ENCODE results near the gene MACROD2. TPM values are rescaled to one million over a fixed set of nuclear protein-coding genes. Genes with fewer than 3 reads are reported as not detected.

The MACROD2 gene
- polyA plus RNA-seq, 1 donor (not counting 4 experiments of a cell fraction or from before 2014, with no cell fraction given): 0.71 TPM

GRCh38 chr20:14729390-14729789, 734.1 kb downstream of the MACROD2 start:
- H4K20me1 ChIP-seq (ENCODE audit: control insufficient read depth, extremely low read depth, insufficient read depth, low read length): no peaks in the 10 kb centered on the region
- FAIRE-seq: no peak
- no peaks in the 10 kb centered on the region for H3K4me1 ChIP-seq (ENCODE audit: control insufficient read depth, extremely low read depth, insufficient read depth, low read length)
- H3K4me3 ChIP-seq (ENCODE audit: control insufficient read depth in 2 of 3, extremely low read depth in 1 of 3, insufficient read depth in 2 of 3, low read depth in 1 of 3, low read length in 3 of 3): no peak overlapping the region
- no peak overlapping the region for H2AFZ ChIP-seq (ENCODE audit: control insufficient read depth, low read length)
- no peaks in the 10 kb centered on the region for H3K9me1 ChIP-seq (ENCODE audit: control insufficient read depth, extremely low read depth, insufficient read depth, low read length)
- H3K27me3 ChIP-seq (ENCODE audit: control insufficient read depth, extremely low read depth, insufficient read depth, low read length): no peaks in the 10 kb centered on the region
- H3K79me2 ChIP-seq (ENCODE audit: control insufficient read depth, insufficient read depth, low read length): no peaks in the 10 kb centered on the region
- H3K27ac ChIP-seq (ENCODE audit: control insufficient read depth, insufficient read depth, low read length): no peak overlapping the region
- DNase-seq (ENCODE audit: low read depth, low spot score): no peak
- TF ChIP-seq EZH2 (IDR thresholded peaks at IDR 0.05; ENCODE audit: low read length): no peak
- TF ChIP-seq CTCF (optimal IDR thresholded peaks at IDR 0.05 in 1 of 3, IDR thresholded peaks at IDR 0.05 in 1 of 3, conservative IDR thresholded peaks at IDR 0.05 in 1 of 3; ENCODE audit: extremely low read depth in 1 of 3, insufficient read depth in 2 of 3, low read length in 3 of 3): no peak
- no peak overlapping the region for H3K4me2 ChIP-seq (ENCODE audit: control insufficient read depth, extremely low read depth, insufficient read depth, low read depth, low read length)
- H3K9me3 ChIP-seq (ENCODE audit: control insufficient read depth, low read depth, low read length): no peaks in the 10 kb centered on the region
- H3K9ac ChIP-seq (ENCODE audit: control insufficient read depth, extremely low read depth, insufficient read depth, low read length): no peak overlapping the region
- no peaks in the 10 kb centered on the region for H3K36me3 ChIP-seq (ENCODE audit: control insufficient read depth in 2 of 2, extremely low read depth in 1 of 2, insufficient read depth in 2 of 2, low read length in 2 of 2)
- dilution Hi-C loops (cut with MboI; ENCODE audit: extremely low pct_ligation_motif_present, low sequenced_read_pairs): no loop called here

- Histone ChIP-seq H3K27ac (ENCODE audit: control insufficient read depth, insufficient read depth, low read length) (no peak overlapping the region), H3K4me2 (ENCODE audit: control insufficient read depth, extremely low read depth, insufficient read depth, low read depth, low read length) (no peak overlapping the region), H3K4me3 (ENCODE audit: control insufficient read depth in 2 of 3, extremely low read depth in 1 of 3, insufficient read depth in 2 of 3, low read depth in 1 of 3, low read length in 3 of 3) (no peak overlapping the region), H3K27me3 (ENCODE audit: control insufficient read depth, extremely low read depth, insufficient read depth, low read length) (no peaks in the 10 kb centered on the region), H3K9me3 (ENCODE audit: control insufficient read depth, low read depth, low read length) (no peaks in the 10 kb centered on the region), H2AFZ (ENCODE audit: control insufficient read depth, low read length) (no peak overlapping the region), H3K9me1 (ENCODE audit: control insufficient read depth, extremely low read depth, insufficient read depth, low read length) (no peaks in the 10 kb centered on the region), H3K4me1 (ENCODE audit: control insufficient read depth, extremely low read depth, insufficient read depth, low read length) (no peaks in the 10 kb centered on the region), H3K36me3 (ENCODE audit: control insufficient read depth in 2 of 2, extremely low read depth in 1 of 2, insufficient read depth in 2 of 2, low read length in 2 of 2) (no peaks in the 10 kb centered on the region), H4K20me1 (ENCODE audit: control insufficient read depth, extremely low read depth, insufficient read depth, low read length) (no peaks in the 10 kb centered on the region), H3K79me2 (ENCODE audit: control insufficient read depth, insufficient read depth, low read length) (no peaks in the 10 kb centered on the region), H3K9ac (ENCODE audit: control insufficient read depth, extremely low read depth, insufficient read depth, low read length) (no peak overlapping the region)
- FAIRE-seq: no peak
- dilution Hi-C loops (cut with MboI; ENCODE audit: extremely low pct_ligation_motif_present, low sequenced_read_pairs): no loop called here
- no peak for DNase-seq (ENCODE audit: low read depth, low spot score)
- no peak for TF ChIP-seq CTCF (optimal IDR thresholded peaks at IDR 0.05 in 1 of 3, IDR thresholded peaks at IDR 0.05 in 1 of 3, conservative IDR thresholded peaks at IDR 0.05 in 1 of 3; ENCODE audit: extremely low read depth in 1 of 3, insufficient read depth in 2 of 3, low read length in 3 of 3)
- no peak for TF ChIP-seq EZH2 (IDR thresholded peaks at IDR 0.05; ENCODE audit: low read length)
Observed at GRCh38 chr20:14732343-14732742, 737.0 kb downstream of the MACROD2 start.
